Astrocyte (in vitro differentiated cells and primary cell): ENCODE results near the gene CHL1. TPM values are rescaled to one million over a fixed set of nuclear protein-coding genes. Genes with fewer than 3 reads are reported as not detected.

Experiments used
- DNase-seq: peaks from one replicate; pipeline ENCODE4 v3.0.0-alpha.2; 2010; ENCODE audit warnings: low read depth
- FAIRE-seq: peaks from 2 replicates; lab custom pipeline; 2011; peaks lifted over from hg19 to GRCh38; lab: Jason Lieb, UNC
- H2AFZ ChIP-seq: 2 replicates; pipeline ENCODE4 v1.6.0; 2012; ENCODE audit warnings: low read depth, low read length, inconsistent platforms
- H3K27ac ChIP-seq: 2 replicates; pipeline ENCODE4 v1.5.1; 2011; ENCODE audit warnings: low read depth, low read length, inconsistent platforms
- H3K27me3 ChIP-seq: 2 replicates; pipeline ENCODE4 v1.6.0; 2011; ENCODE audit warnings: low read length, inconsistent platforms; ENCODE audit not compliant: insufficient read depth
- H3K36me3 ChIP-seq: 2 replicates; pipeline ENCODE4 v1.5.1; 2011; ENCODE audit warnings: low read length, inconsistent platforms; ENCODE audit not compliant: insufficient read depth
- H3K4me1 ChIP-seq: 2 replicates; pipeline ENCODE4 v1.5.1; 2011; ENCODE audit warnings: low read length, inconsistent platforms; ENCODE audit not compliant: insufficient read depth
- H3K4me2 ChIP-seq: 2 replicates; pipeline ENCODE4 v1.6.0; 2012; ENCODE audit warnings: low read length, inconsistent platforms
- H3K4me3 ChIP-seq: 2 replicates; pipeline ENCODE4 v1.5.1; 2011; ENCODE audit warnings: low read depth, mild to moderate bottlenecking, low read length, inconsistent platforms; ENCODE audit not compliant: insufficient read depth
- H3K79me2 ChIP-seq: 2 replicates; pipeline ENCODE4 v1.6.0; 2012; ENCODE audit warnings: mild to moderate bottlenecking, low read length, inconsistent platforms; ENCODE audit not compliant: insufficient read depth
- H3K9ac ChIP-seq: 2 replicates; pipeline ENCODE4 v1.6.0; 2012; ENCODE audit warnings: mild to moderate bottlenecking, low read length, inconsistent platforms
- H3K9me3 ChIP-seq: 2 replicates; pipeline ENCODE4 v1.5.1; 2012; ENCODE audit warnings: low read depth, mild to moderate bottlenecking, low read length, inconsistent platforms; ENCODE audit not compliant: insufficient read depth
- H4K20me1 ChIP-seq: 2 replicates; pipeline ENCODE4 v1.6.0; 2012; ENCODE audit warnings: low read length, inconsistent platforms; ENCODE audit not compliant: insufficient read depth
- H3K27ac Mint-ChIP-seq: one replicate; pipeline ENCODE4 v1.8.0; 2021; ENCODE audit warnings: mild to moderate bottlenecking, mixed read lengths; ENCODE audit not compliant: unreplicated experiment
- H3K27me3 Mint-ChIP-seq: one replicate; pipeline ENCODE4 v1.8.0; 2021; ENCODE audit warnings: low read depth, mixed read lengths; ENCODE audit not compliant: unreplicated experiment
- H3K36me3 Mint-ChIP-seq: one replicate; pipeline ENCODE4 v1.8.0; 2021; ENCODE audit warnings: low read depth, mixed read lengths; ENCODE audit not compliant: unreplicated experiment
- H3K4me1 Mint-ChIP-seq: one replicate; pipeline ENCODE4 v1.8.0; 2021; ENCODE audit warnings: low read depth, mixed read lengths; ENCODE audit not compliant: unreplicated experiment
- H3K4me3 Mint-ChIP-seq: one replicate; pipeline ENCODE4 v1.8.0; 2021; ENCODE audit warnings: mild to moderate bottlenecking, moderate library complexity, mixed read lengths; ENCODE audit not compliant: unreplicated experiment
- H3K9me3 Mint-ChIP-seq: one replicate; pipeline ENCODE4 v1.8.0; 2021; ENCODE audit warnings: mild to moderate bottlenecking, mixed read lengths; ENCODE audit not compliant: unreplicated experiment
- CTCF ChIP-seq: IDR thresholded peaks from 2 replicates; pipeline ENCODE4 v1.5.1; 2011; ENCODE audit warnings: low read depth, mild to moderate bottlenecking, inconsistent platforms, low read length, moderate library complexity; ENCODE audit not compliant: insufficient read depth
- EZH2 ChIP-seq: IDR thresholded peaks from 2 replicates; pipeline ENCODE4 v1.6.1; 2012; ENCODE audit warnings: mild to moderate bottlenecking, low read length, inconsistent platforms; ENCODE audit not compliant: insufficient read depth
- total RNA-seq: library from RNA; stranded (reverse); gene quantifications from 2 replicates; pipeline ENCODE4 v1.2.1, GENCODE V29; 2021

Gene CHL1
- total RNA-seq, 1 donor from 2014 or later = not detected

GRCh38 chr3:324423-324822 lies 127.9 kb downstream of the CHL1 start:
- no peak for DNase-seq
- TF ChIP-seq EZH2 (no peak), CTCF (no peak)
- no peaks in the 10 kb centered on the region for H3K9me3 ChIP-seq
- H2AFZ ChIP-seq = no peak overlapping the region
- no peaks in the 10 kb centered on the region for H4K20me1 ChIP-seq
- Mint-ChIP-seq H3K9me3 (no peaks in the 10 kb centered on the region), H3K4me1 (no peaks in the 10 kb centered on the region), H3K36me3 (no peaks in the 10 kb centered on the region), H3K27me3 (no peaks in the 10 kb centered on the region), H3K27ac (no peak overlapping the region), H3K4me3 (no peak overlapping the region)
- no peak overlapping the region for H3K4me2 ChIP-seq
- no peaks in the 10 kb centered on the region for H3K27me3 ChIP-seq
- no peaks in the 10 kb centered on the region for H3K4me1 ChIP-seq
- H3K9ac ChIP-seq = no peak overlapping the region
- H3K27ac ChIP-seq = no peak overlapping the region
- H3K36me3 ChIP-seq = no peaks in the 10 kb centered on the region
- H3K79me2 ChIP-seq = no peaks in the 10 kb centered on the region
- no peak for FAIRE-seq
- no peak overlapping the region for H3K4me3 ChIP-seq

GRCh38 chr3:325495-325894 lies 128.9 kb downstream of the CHL1 start:
- H3K27ac ChIP-seq = no peak overlapping the region
- H3K36me3 ChIP-seq = no peaks in the 10 kb centered on the region
- H3K27me3 ChIP-seq = no peaks in the 10 kb centered on the region
- H3K4me1 ChIP-seq = no peaks in the 10 kb centered on the region
- no peak overlapping the region for H3K4me2 ChIP-seq
- Mint-ChIP-seq H3K27me3 (no peaks in the 10 kb centered on the region), H3K4me3 (no peak overlapping the region), H3K27ac (no peak overlapping the region), H3K9me3 (no peaks in the 10 kb centered on the region), H3K4me1 (no peaks in the 10 kb centered on the region), H3K36me3 (no peaks in the 10 kb centered on the region)
- DNase-seq (no peak), FAIRE-seq (no peak)
- no peak overlapping the region for H2AFZ ChIP-seq
- H3K4me3 ChIP-seq = no peak overlapping the region
- no peak overlapping the region for H3K9ac ChIP-seq
- no peaks in the 10 kb centered on the region for H4K20me1 ChIP-seq
- no peak for TF ChIP-seq EZH2
- TF ChIP-seq CTCF = no peak
- no peaks in the 10 kb centered on the region for H3K9me3 ChIP-seq
- no peaks in the 10 kb centered on the region for H3K79me2 ChIP-seq

- Histone ChIP-seq H3K27me3 (no peaks in the 10 kb centered on the region), H3K4me2 (no peak overlapping the region), H3K9me3 (no peaks in the 10 kb centered on the region), H3K4me3 (no peak overlapping the region), H3K79me2 (no peaks in the 10 kb centered on the region), H3K4me1 (no peaks in the 10 kb centered on the region), H3K9ac (no peak overlapping the region), H3K36me3 (no peaks in the 10 kb centered on the region), H3K27ac (no peak overlapping the region), H4K20me1 (no peaks in the 10 kb centered on the region), H2AFZ (no peak overlapping the region)
- no peaks in the 10 kb centered on the region for H3K9me3 Mint-ChIP-seq
- DNase-seq (no peak), FAIRE-seq (no peak)
- no peak overlapping the region for H3K27ac Mint-ChIP-seq
- H3K4me1 Mint-ChIP-seq = no peaks in the 10 kb centered on the region
- H3K36me3 Mint-ChIP-seq = no peaks in the 10 kb centered on the region
- no peak overlapping the region for H3K4me3 Mint-ChIP-seq
- TF ChIP-seq EZH2 (no peak), CTCF (no peak)
- H3K27me3 Mint-ChIP-seq = no peaks in the 10 kb centered on the region
Measured at GRCh38 chr3:330494-331115, 134.0 kb downstream of the CHL1 start.
